Measurements from ENCODE around the gene SREBF2. TPM values are rescaled to one million over a fixed set of nuclear protein-coding genes. Genes with fewer than 3 reads are reported as not detected.

The SREBF2 gene
- total and polyA plus RNA-seq, 2 of the 8 experiments (the other 6 are each of a cell fraction or from before 2014, with no cell fraction given), result 125 to 144 TPM

DNA sequence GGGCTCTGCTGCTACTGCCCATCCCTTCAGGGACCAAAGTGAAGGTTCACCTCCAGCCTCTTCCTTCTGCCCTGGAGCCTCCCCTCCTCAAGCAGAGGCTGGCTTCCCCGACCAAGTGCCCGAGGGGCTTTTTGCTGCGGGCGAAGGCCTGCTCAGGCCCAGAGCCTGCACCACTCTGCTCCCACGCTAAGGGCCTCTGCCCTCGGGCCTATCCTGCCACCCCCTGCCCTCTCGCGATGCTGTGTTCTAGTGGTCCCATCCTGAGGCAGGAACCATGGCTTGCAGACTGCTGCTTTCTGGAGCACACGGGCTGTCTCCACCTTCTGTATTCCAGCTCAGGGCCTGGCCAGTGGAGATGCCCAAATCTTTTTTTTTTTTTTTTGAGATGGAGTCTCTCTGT lies 102.6 kb downstream of the SREBF2 start (continued):
- TF ChIP-seq SAP30 (IDR thresholded peaks at IDR 0.05; ENCODE audit: insufficient read depth, insufficient replicate concordance, low read length) (no peak), TEAD4 (IDR thresholded peaks at IDR 0.05; ENCODE audit: low read depth, low read length) (no peak)

Data from H1 (cell line).